ENCODE results near the gene ATP1A2.

DNA sequence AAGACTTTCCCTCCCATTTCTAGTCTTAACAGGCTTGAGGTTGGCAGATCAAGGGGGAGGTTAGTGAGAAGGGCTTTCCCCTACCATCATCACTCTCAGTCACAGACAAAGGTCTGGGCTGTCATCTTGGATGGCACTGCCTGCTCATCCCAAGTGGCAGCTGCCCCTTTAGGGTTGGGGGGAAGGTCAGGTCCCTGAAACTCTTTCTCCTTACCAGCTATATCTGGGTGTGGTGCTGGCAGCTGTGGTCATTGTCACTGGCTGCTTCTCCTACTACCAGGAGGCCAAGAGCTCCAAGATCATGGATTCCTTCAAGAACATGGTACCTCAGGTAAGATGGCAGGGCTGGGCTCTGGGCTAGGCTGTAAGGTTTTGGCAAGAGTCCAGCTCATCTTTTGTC lies 8.2 kb downstream of the ATP1A2 start:
- TF ChIP-seq SIN3A (IDR thresholded peaks at IDR 0.05; ENCODE audit: borderline replicate concordance, insufficient read depth, low read length) (no peak), REST (IDR thresholded peaks at IDR 0.05; ENCODE audit: insufficient read depth in 1 of 2, low read depth in 2 of 2, low read length in 2 of 2) (no peak), POLR2AphosphoS5 (IDR thresholded peaks at IDR 0.05; ENCODE audit: low read depth, low read length) (no peak), TAF1 (IDR thresholded peaks at IDR 0.05; ENCODE audit: borderline replicate concordance, insufficient read depth, low read length) (no peak)
